Measurements from ENCODE around the gene ZNF675. TPM values are rescaled to one million over a fixed set of nuclear protein-coding genes. Genes with fewer than 3 reads are reported as not detected.

ZNF675 gene
- total RNA-seq, 1 experiment from 2014 or later = 11.9 TPM

GRCh38 chr19:23716792-23717191 is 29.8 kb upstream of the ZNF675 start:
- Histone ChIP-seq H4K20me1 (ENCODE audit: insufficient read depth) (no peaks in the 10 kb centered on the region), H3K9me2 (ENCODE audit: insufficient read depth) (no peaks in the 10 kb centered on the region), H3K27ac (no peak overlapping the region), H3K27me3 (ENCODE audit: insufficient read depth, low read depth) (no peaks in the 10 kb centered on the region), H3K4me3 (no peak overlapping the region), H3F3A (ENCODE audit: insufficient read depth, low read depth) (no peaks in the 10 kb centered on the region), H3K36me3 (ENCODE audit: low read depth) (no peaks in the 10 kb centered on the region), H3K4me1 (replicated peaks; ENCODE audit: insufficient read depth) (no peaks in the 10 kb centered on the region), H3K4me2 (no peak overlapping the region), H3K79me2 (ENCODE audit: low read depth) (no peaks in the 10 kb centered on the region), H3K9me3 (ENCODE audit: insufficient read depth, low read depth) (peaks cover 3% of the 10 kb centered on the region), H2AFZ (no peak overlapping the region)
- ChIA-PET POLR2A (ENCODE audit: unreplicated experiment) (no interaction called here), CTCF (no interaction called here)
- no peak for DNase-seq
- BruUV-seq (replicated peaks) = no TSS peak
- TF ChIP-seq EZH2 (IDR thresholded peaks at IDR 0.05; ENCODE audit: low read depth) (no peak), CTCF (conservative IDR thresholded peaks at IDR 0.05) (no peak)
- intact Hi-C loops (cut with micrococcal nuclease; ENCODE audit: unreplicated experiment) = no loop called here

GRCh38 chr19:23709347-23709746 is 22.3 kb upstream of the ZNF675 start:
- no peak overlapping the region for H3K4me2 ChIP-seq
- no peak overlapping the region for H3K4me3 ChIP-seq
- H4K20me1 ChIP-seq (ENCODE audit: insufficient read depth) = no peaks in the 10 kb centered on the region
- no peaks in the 10 kb centered on the region for H3K4me1 ChIP-seq (replicated peaks; ENCODE audit: insufficient read depth)
- no peak for TF ChIP-seq CTCF (conservative IDR thresholded peaks at IDR 0.05)
- no peak overlapping the region for H3K27ac ChIP-seq
- intact Hi-C loops (cut with micrococcal nuclease; ENCODE audit: unreplicated experiment) = no loop called here
- BruUV-seq (replicated peaks) = no TSS peak
- H2AFZ ChIP-seq = no peak overlapping the region
- no peaks in the 10 kb centered on the region for H3K9me2 ChIP-seq (ENCODE audit: insufficient read depth)
- POLR2A ChIA-PET (ENCODE audit: unreplicated experiment) = no interaction called here
- no peaks in the 10 kb centered on the region for H3K36me3 ChIP-seq (ENCODE audit: low read depth)
- DNase-seq = no peak
- H3K9me3 ChIP-seq (ENCODE audit: insufficient read depth, low read depth) = peaks cover 8% of the 10 kb centered on the region
- no peaks in the 10 kb centered on the region for H3K27me3 ChIP-seq (ENCODE audit: insufficient read depth, low read depth)
- no peaks in the 10 kb centered on the region for H3F3A ChIP-seq (ENCODE audit: insufficient read depth, low read depth)
- no peaks in the 10 kb centered on the region for H3K79me2 ChIP-seq (ENCODE audit: low read depth)
- CTCF ChIA-PET = no interaction called here

GRCh38 chr19:23706657-23707056 is 19.6 kb upstream of the ZNF675 start:
- no peaks in the 10 kb centered on the region for H4K20me1 ChIP-seq (ENCODE audit: insufficient read depth)
- no peak overlapping the region for H2AFZ ChIP-seq
- CTCF ChIA-PET = no interaction called here
- BruUV-seq (replicated peaks) = no TSS peak
- intact Hi-C loops (cut with micrococcal nuclease; ENCODE audit: unreplicated experiment) = no loop called here
- no peak overlapping the region for H3K4me3 ChIP-seq
- H3F3A ChIP-seq (ENCODE audit: insufficient read depth, low read depth) = no peaks in the 10 kb centered on the region
- H3K27ac ChIP-seq = no peak overlapping the region
- POLR2A ChIA-PET (ENCODE audit: unreplicated experiment) = no interaction called here
- no peaks in the 10 kb centered on the region for H3K9me2 ChIP-seq (ENCODE audit: insufficient read depth)
- no peak for DNase-seq
- H3K27me3 ChIP-seq (ENCODE audit: insufficient read depth, low read depth) = no peaks in the 10 kb centered on the region
- no peaks in the 10 kb centered on the region for H3K79me2 ChIP-seq (ENCODE audit: low read depth)
- no peaks in the 10 kb centered on the region for H3K4me1 ChIP-seq (replicated peaks; ENCODE audit: insufficient read depth)
- no peak overlapping the region for H3K4me2 ChIP-seq
- H3K9me3 ChIP-seq (ENCODE audit: insufficient read depth, low read depth) = peaks cover 12% of the 10 kb centered on the region
- H3K36me3 ChIP-seq (ENCODE audit: low read depth) = no peaks in the 10 kb centered on the region
- TF ChIP-seq CTCF (conservative IDR thresholded peaks at IDR 0.05) = no peak
- TF ChIP-seq EZH2 (IDR thresholded peaks at IDR 0.05; ENCODE audit: low read depth) = no peak

Data from PC-9 (cell line).